ENCODE data around the gene TRDN.

DNA sequence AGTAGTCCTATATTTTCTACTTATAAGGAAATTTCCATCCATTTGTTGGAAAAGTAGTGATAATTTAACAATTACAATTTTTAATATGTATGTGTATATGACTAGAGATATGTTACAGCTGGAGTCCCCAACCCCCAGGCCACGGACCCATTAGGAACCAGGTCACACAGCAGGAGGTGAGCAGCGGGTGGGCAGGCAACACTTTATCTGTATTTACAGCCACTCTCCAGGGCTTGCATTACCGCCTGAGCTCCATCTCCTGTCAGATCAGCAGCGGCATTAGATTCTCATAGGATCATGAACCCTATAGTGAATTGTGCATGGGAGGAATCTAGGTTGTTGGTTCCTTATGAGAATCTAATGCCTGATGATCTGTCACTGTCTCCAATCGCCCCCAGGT is 46.8 kb downstream of the TRDN start:
- TF ChIP-seq, protein P1, sequence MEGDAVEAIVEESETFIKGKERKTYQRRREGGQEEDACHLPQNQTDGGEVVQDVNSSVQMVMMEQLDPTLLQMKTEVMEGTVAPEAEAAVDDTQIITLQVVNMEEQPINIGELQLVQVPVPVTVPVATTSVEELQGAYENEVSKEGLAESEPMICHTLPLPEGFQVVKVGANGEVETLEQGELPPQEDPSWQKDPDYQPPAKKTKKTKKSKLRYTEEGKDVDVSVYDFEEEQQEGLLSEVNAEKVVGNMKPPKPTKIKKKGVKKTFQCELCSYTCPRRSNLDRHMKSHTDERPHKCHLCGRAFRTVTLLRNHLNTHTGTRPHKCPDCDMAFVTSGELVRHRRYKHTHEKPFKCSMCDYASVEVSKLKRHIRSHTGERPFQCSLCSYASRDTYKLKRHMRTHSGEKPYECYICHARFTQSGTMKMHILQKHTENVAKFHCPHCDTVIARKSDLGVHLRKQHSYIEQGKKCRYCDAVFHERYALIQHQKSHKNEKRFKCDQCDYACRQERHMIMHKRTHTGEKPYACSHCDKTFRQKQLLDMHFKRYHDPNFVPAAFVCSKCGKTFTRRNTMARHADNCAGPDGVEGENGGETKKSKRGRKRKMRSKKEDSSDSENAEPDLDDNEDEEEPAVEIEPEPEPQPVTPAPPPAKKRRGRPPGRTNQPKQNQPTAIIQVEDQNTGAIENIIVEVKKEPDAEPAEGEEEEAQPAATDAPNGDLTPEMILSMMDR (conservative IDR thresholded peaks at IDR 0.05 in 1 of 2, IDR thresholded peaks at IDR 0.05 in 1 of 2; ENCODE audit: low read depth in 1 of 2, low read length in 2 of 2), result no peak
- TF ChIP-seq EZH2 (IDR thresholded peaks at IDR 0.05; ENCODE audit: low read length, missing control alignments), result no peak
